Loucy (cell line): ENCODE data around the gene PRKN.

Source experiments
- CTCF ChIP-seq: fragments of 200-600 bp; sonication (generic); conservative IDR thresholded peaks from 2 replicates; pipeline ENCODE4 v1.5.1; 2014; ENCODE audit warnings: mild to moderate bottlenecking, antibody characterized with exemption, low read length
- EZH2phosphoT487 ChIP-seq: fragments of 200-600 bp; IDR thresholded peaks from 2 replicates; pipeline ENCODE4 v1.6.1; 2018; ENCODE audit warnings: antibody characterized with exemption, mild to moderate bottlenecking, moderate library complexity, borderline replicate concordance

DNA sequence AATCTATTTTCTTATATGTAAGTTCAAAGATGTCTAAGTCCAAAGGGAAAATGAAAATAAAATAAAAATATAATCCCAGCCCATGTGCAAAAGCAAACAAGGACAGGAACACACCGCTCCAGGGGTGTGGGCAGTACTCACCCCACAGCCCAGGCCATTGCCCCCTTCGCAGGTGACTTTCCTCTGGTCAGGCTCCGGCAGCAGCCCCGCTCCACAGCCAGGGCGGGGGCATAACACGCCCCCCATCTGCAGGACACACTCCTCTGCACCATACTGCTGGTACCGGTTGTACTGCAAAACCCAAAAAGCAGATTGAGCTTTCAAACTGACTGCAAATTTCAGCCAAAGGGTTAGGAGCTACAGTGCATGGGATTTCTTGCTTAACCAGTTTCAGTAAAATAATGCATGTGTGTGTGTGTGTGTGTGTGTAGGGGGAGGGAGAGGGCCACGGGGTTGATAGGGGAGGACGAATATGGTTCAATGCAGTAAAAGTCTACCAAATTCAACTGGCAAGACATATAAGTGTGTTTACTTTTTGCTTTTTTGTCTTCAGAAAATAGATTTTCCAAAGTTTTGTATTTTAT lies 1178.8 kb downstream of the PRKN start:
- TF ChIP-seq CTCF = no peak
- no peak for TF ChIP-seq EZH2phosphoT487
